DMS53 treated with DMSO at 0.1 percent for 48 hours (cell line): ENCODE results near the gene MATK.
"Not testable (repeated sequence)": the region's sequence is repeated elsewhere in the genome, so short reads cannot be mapped to it uniquely, and the experiment has no call there.

ENCODE experiments used
- DNase-seq: peaks from one replicate; lab custom pipeline; 2025; ENCODE audit not compliant: unreplicated experiment; lab: John Stamatoyannopoulos, UW

MATK gene

GRCh38 chr19:3816566-3817218, 30.5 kb upstream of the MATK start:
- DNase-seq = no peak

GRCh38 chr19:3816148-3816547, 30.0 kb upstream of the MATK start:
- not testable (repeated sequence) for DNase-seq

- DNase-seq = no peak
Measured at GRCh38 chr19:3814648-3815047, 28.5 kb upstream of the MATK start.

- DNase-seq = no peak
Measured at GRCh38 chr19:3813473-3814392, 27.6 kb upstream of the MATK start.

- no peak for DNase-seq
Measured at GRCh38 chr19:3810708-3811355, 24.7 kb upstream of the MATK start.

GRCh38 chr19:3809881-3810707, 23.9 kb upstream of the MATK start:
- no peak for DNase-seq

GRCh38 chr19:3808420-3809143, 22.4 kb upstream of the MATK start:
- no peak for DNase-seq

- DNase-seq = no peak
Measured at GRCh38 chr19:3807574-3808354, 21.6 kb upstream of the MATK start.

GRCh38 chr19:3807131-3807480, 20.9 kb upstream of the MATK start:
- DNase-seq = no peak

- no peak for DNase-seq
Measured at GRCh38 chr19:3805859-3806258, 19.7 kb upstream of the MATK start.

- DNase-seq = no peak
Measured at GRCh38 chr19:3804429-3804828, 18.2 kb upstream of the MATK start.

GRCh38 chr19:3803986-3804385, 17.8 kb upstream of the MATK start:
- no peak for DNase-seq

GRCh38 chr19:3803114-3803888, 17.1 kb upstream of the MATK start:
- no peak for DNase-seq

- DNase-seq = no peak
Measured at GRCh38 chr19:3801412-3802096, 15.4 kb upstream of the MATK start.

- DNase-seq = no peak
Measured at GRCh38 chr19:3800996-3801395, 14.8 kb upstream of the MATK start.

- no peak for DNase-seq
Measured at GRCh38 chr19:3798137-3798536, 12.0 kb upstream of the MATK start.

- no peak for DNase-seq
Measured at GRCh38 chr19:3796358-3796757, 10.2 kb upstream of the MATK start.

GRCh38 chr19:3793799-3794198, 7.6 kb upstream of the MATK start:
- no peak for DNase-seq
